Mesothelial cell of epicardium (in vitro differentiated cells): ENCODE measurements around the gene NPTX1. TPM values are rescaled to one million over a fixed set of nuclear protein-coding genes. Genes with fewer than 3 reads are reported as not detected.
A peak's percentile ranks its signal among the peaks of the same experiment; 100 is the strongest.

ENCODE experiments used
- DNase-seq, 2 experiments: peaks; one replicate each; pipeline ENCODE4 v3.0.0; 2021; ENCODE audit warnings: low spot score in 2 of 2; ENCODE audit not compliant: unreplicated experiment in 2 of 2
- H3K27ac Mint-ChIP-seq: 2 replicates; pipeline ENCODE4 v1.8.0; 2021; ENCODE audit warnings: mixed read lengths
- H3K27me3 Mint-ChIP-seq: 2 replicates; pipeline ENCODE4 v1.8.0; 2021; ENCODE audit warnings: low read depth, mixed read lengths
- H3K36me3 Mint-ChIP-seq: 2 replicates; pipeline ENCODE4 v1.8.0; 2021; ENCODE audit warnings: mixed read lengths
- H3K4me1 Mint-ChIP-seq: 2 replicates; pipeline ENCODE4 v1.8.0; 2021; ENCODE audit warnings: mixed read lengths
- H3K4me3 Mint-ChIP-seq: 2 replicates; pipeline ENCODE4 v1.8.0; 2021; ENCODE audit warnings: mild to moderate bottlenecking, moderate library complexity, mixed read lengths
- H3K9me3 Mint-ChIP-seq: 2 replicates; pipeline ENCODE4 v1.8.0; 2021; ENCODE audit warnings: mixed read lengths
- CTCF ChIP-seq: fragments of 200-600 bp; sonication (generic); IDR thresholded peaks from one replicate; pipeline ENCODE4 v1.5.0; 2021; ENCODE audit warnings: antibody characterized with exemption; ENCODE audit not compliant: unreplicated experiment
- total RNA-seq: library from RNA; stranded (reverse); gene quantifications from 3 replicates; pipeline ENCODE4 v1.2.1, GENCODE V29; 2021

NPTX1 gene
- total RNA-seq, 1 donor from 2014 or later: 0.20 TPM

GRCh38 chr17:80428363-80428762, 48.0 kb downstream of the NPTX1 start:
- H3K27me3 Mint-ChIP-seq: no peaks in the 10 kb centered on the region
- H3K27ac Mint-ChIP-seq: no peak overlapping the region

GRCh38 chr17:80427366-80428282, 48.8 kb downstream of the NPTX1 start:
- no peak for TF ChIP-seq CTCF
- Mint-ChIP-seq H3K36me3 (no peaks in the 10 kb centered on the region), H3K27me3 (no peaks in the 10 kb centered on the region), H3K27ac (no peak overlapping the region), H3K4me1 (no peaks in the 10 kb centered on the region), H3K9me3 (no peaks in the 10 kb centered on the region), H3K4me3 (no peak overlapping the region)
- DNase-seq: no peak

More at GRCh38 chr17:80428363-80428762, 48.0 kb downstream of the NPTX1 start:
- H3K36me3 Mint-ChIP-seq: no peaks in the 10 kb centered on the region
- no peak overlapping the region for H3K4me3 Mint-ChIP-seq
- no peaks in the 10 kb centered on the region for H3K4me1 Mint-ChIP-seq
- H3K9me3 Mint-ChIP-seq: no peaks in the 10 kb centered on the region
- DNase-seq: no peak
- no peak for TF ChIP-seq CTCF

GRCh38 chr17:80426671-80427326, 49.6 kb downstream of the NPTX1 start:
- DNase-seq: peak; percentile 75 to 89
- Mint-ChIP-seq H3K27me3 (no peaks in the 10 kb centered on the region), H3K9me3 (no peaks in the 10 kb centered on the region), H3K27ac (no peak overlapping the region), H3K36me3 (no peaks in the 10 kb centered on the region), H3K4me1 (no peaks in the 10 kb centered on the region), H3K4me3 (no peak overlapping the region)
- peak; percentile 96 for TF ChIP-seq CTCF

GRCh38 chr17:80425835-80426426, 50.5 kb downstream of the NPTX1 start:
- Mint-ChIP-seq H3K27me3 (no peaks in the 10 kb centered on the region), H3K4me3 (no peak overlapping the region), H3K27ac (no peak overlapping the region), H3K36me3 (no peaks in the 10 kb centered on the region), H3K4me1 (no peaks in the 10 kb centered on the region), H3K9me3 (no peaks in the 10 kb centered on the region)
- TF ChIP-seq CTCF: no peak
- DNase-seq: no peak

GRCh38 chr17:80424878-80425765, 51.3 kb downstream of the NPTX1 start:
- Mint-ChIP-seq H3K27me3 (no peaks in the 10 kb centered on the region), H3K4me1 (no peaks in the 10 kb centered on the region), H3K27ac (no peak overlapping the region), H3K36me3 (no peaks in the 10 kb centered on the region), H3K4me3 (no peak overlapping the region), H3K9me3 (no peaks in the 10 kb centered on the region)
- DNase-seq: no peak
- no peak for TF ChIP-seq CTCF
